ENCODE data around the gene DNAI4. TPM values are rescaled to one million over a fixed set of nuclear protein-coding genes. Genes with fewer than 3 reads are reported as not detected.

The DNAI4 gene
- total and polyA plus RNA-seq, 2 of the 4 experiments (the other 2 are of a cell fraction), result 0.63 to 1.6 TPM

GRCh38 chr1:66919828-66920227 is 4.8 kb downstream of the DNAI4 start:
- no CpG with 5 or more reads among the region's 3 CpGs for WGBS, 2 experiments (ENCODE audit: extremely low coverage in 2 of 2, insufficient read length in 1 of 2)
- H2AK9ac ChIP-seq (replicated peaks; ENCODE audit: low read depth, low read length, poor library complexity), result no peak overlapping the region
- no peak overlapping the region for H3K56ac ChIP-seq (ENCODE audit: extremely low read depth, insufficient read depth, low read length)
- no peak overlapping the region for H2BK5ac ChIP-seq (ENCODE audit: low read depth, low read length, poor library complexity, severe bottlenecking)
- no peak overlapping the region for H3K14ac ChIP-seq (replicated peaks; ENCODE audit: low read depth, low read length)
- H3K27ac ChIP-seq (ENCODE audit: insufficient read depth, low read length), result no peak overlapping the region
- no peak overlapping the region for H3K18ac ChIP-seq (ENCODE audit: low read depth, low read length)
- no peak overlapping the region for H4K5ac ChIP-seq (ENCODE audit: low read depth, low read length)
- H4K91ac ChIP-seq (ENCODE audit: insufficient read depth, low read depth, low read length), result no peak overlapping the region
- H3K4me3 ChIP-seq (ENCODE audit: insufficient read depth, low read depth, low read length), result no peak overlapping the region
- no peak for DNase-seq
- in situ Hi-C loops (cut with MboI; ENCODE audit: low sequenced_read_pairs), result no loop called here
- H2BK120ac ChIP-seq (ENCODE audit: low read depth, low read length), result no peak overlapping the region
- H4K20me1 ChIP-seq (ENCODE audit: insufficient read depth, low read length), result no peaks in the 10 kb centered on the region; the same call in 1 of the 2 replicates
- intact Hi-C loops (cut with micrococcal nuclease), result loop anchor here (5.0 kb wide), 1 partner anchor 153 kb away; no protein-coding TSS in a partner anchor
- no peak overlapping the region for H2AK5ac ChIP-seq (ENCODE audit: low read depth, low read length)
- no peaks in the 10 kb centered on the region for H3K9me1 ChIP-seq (ENCODE audit: insufficient read depth, low read length)
- H2AFZ ChIP-seq (replicated peaks; ENCODE audit: low read length, poor library complexity), result no peak overlapping the region
- H2BK15ac ChIP-seq (ENCODE audit: low read depth, low read length), result no peak overlapping the region
- dilution Hi-C loops (cut with HindIII; ENCODE audit: low sequenced_read_pairs, unreplicated experiment), result no loop called here
- no peak overlapping the region for H3K9ac ChIP-seq (ENCODE audit: low read depth, low read length)
- no peak overlapping the region for H4K8ac ChIP-seq (ENCODE audit: low read depth in 2 of 2, low read length in 2 of 2)
- ATAC-seq (ENCODE audit: low read depth), result no peak
- no peaks in the 10 kb centered on the region for H3K4me1 ChIP-seq (ENCODE audit: control insufficient read depth, insufficient read depth, low read length)
- H3K4ac ChIP-seq (ENCODE audit: low read depth, low read length), result no peak overlapping the region
- no TSS peak for BruUV-seq (replicated peaks)
- no peaks in the 10 kb centered on the region for H3K9me3 ChIP-seq (ENCODE audit: control insufficient read depth, insufficient read depth, low read length)
- no peaks in the 10 kb centered on the region for H3K27me3 ChIP-seq (ENCODE audit: control insufficient read depth, insufficient read depth, low read length)
- no peaks in the 10 kb centered on the region for H3K36me3 ChIP-seq (ENCODE audit: control insufficient read depth, insufficient read depth, low read length)
- no peak overlapping the region for H3K4me2 ChIP-seq (ENCODE audit: low read depth, low read length)
- CTCF ChIA-PET, result no interaction called here
- H3K23ac ChIP-seq (ENCODE audit: low read depth, low read length), result no peak overlapping the region
- TF ChIP-seq, protein P1, sequence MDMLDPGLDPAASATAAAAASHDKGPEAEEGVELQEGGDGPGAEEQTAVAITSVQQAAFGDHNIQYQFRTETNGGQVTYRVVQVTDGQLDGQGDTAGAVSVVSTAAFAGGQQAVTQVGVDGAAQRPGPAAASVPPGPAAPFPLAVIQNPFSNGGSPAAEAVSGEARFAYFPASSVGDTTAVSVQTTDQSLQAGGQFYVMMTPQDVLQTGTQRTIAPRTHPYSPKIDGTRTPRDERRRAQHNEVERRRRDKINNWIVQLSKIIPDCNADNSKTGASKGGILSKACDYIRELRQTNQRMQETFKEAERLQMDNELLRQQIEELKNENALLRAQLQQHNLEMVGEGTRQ (IDR thresholded peaks at IDR 0.05; ENCODE audit: low read depth, low read length), result no peak
- no peak for TF ChIP-seq FOS (IDR thresholded peaks at IDR 0.05; ENCODE audit: low read depth, low read length)
- TF ChIP-seq CHD1 (IDR thresholded peaks at IDR 0.05; ENCODE audit: low read depth, low read length), result no peak
- TF ChIP-seq MAFK (IDR thresholded peaks at IDR 0.05; ENCODE audit: low read depth, low read length), result no peak
- no peak for TF ChIP-seq ELK1 (IDR thresholded peaks at IDR 0.05; ENCODE audit: borderline replicate concordance, low read depth, low read length)
- TF ChIP-seq RFX5 (IDR thresholded peaks at IDR 0.05; ENCODE audit: low read depth, low read length), result no peak
- TF ChIP-seq, protein P2, sequence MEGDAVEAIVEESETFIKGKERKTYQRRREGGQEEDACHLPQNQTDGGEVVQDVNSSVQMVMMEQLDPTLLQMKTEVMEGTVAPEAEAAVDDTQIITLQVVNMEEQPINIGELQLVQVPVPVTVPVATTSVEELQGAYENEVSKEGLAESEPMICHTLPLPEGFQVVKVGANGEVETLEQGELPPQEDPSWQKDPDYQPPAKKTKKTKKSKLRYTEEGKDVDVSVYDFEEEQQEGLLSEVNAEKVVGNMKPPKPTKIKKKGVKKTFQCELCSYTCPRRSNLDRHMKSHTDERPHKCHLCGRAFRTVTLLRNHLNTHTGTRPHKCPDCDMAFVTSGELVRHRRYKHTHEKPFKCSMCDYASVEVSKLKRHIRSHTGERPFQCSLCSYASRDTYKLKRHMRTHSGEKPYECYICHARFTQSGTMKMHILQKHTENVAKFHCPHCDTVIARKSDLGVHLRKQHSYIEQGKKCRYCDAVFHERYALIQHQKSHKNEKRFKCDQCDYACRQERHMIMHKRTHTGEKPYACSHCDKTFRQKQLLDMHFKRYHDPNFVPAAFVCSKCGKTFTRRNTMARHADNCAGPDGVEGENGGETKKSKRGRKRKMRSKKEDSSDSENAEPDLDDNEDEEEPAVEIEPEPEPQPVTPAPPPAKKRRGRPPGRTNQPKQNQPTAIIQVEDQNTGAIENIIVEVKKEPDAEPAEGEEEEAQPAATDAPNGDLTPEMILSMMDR (conservative IDR thresholded peaks at IDR 0.05; ENCODE audit: low read depth, low read length), result no peak
- TF ChIP-seq CEBPB (IDR thresholded peaks at IDR 0.05; ENCODE audit: low read depth, low read length), result no peak
- no peak for TF ChIP-seq MAZ (IDR thresholded peaks at IDR 0.05; ENCODE audit: borderline replicate concordance, low read depth, low read length)
- POLR2A ChIA-PET (ENCODE audit: unreplicated experiment), result no interaction called here
- H3K79me1 ChIP-seq (ENCODE audit: low read depth in 1 of 2, low read length in 2 of 2), result peaks cover 8 to 22% of the 10 kb centered on the region in 2 experiments; a peak in 3 of 4 replicates
- H2BK20ac ChIP-seq (ENCODE audit: low read depth, low read length), result no peak overlapping the region

All from IMR-90 (cell line).